Fibroblast of skin of left biceps (primary cell): ENCODE measurements around the gene SLC25A13.

Experiments
- DNase-seq, 2 experiments: peaks; one replicate each; pipeline ENCODE4 v3.0.0-alpha.2; 2013; ENCODE audit warnings: low read depth in 2 of 2

The SLC25A13 gene

DNA sequence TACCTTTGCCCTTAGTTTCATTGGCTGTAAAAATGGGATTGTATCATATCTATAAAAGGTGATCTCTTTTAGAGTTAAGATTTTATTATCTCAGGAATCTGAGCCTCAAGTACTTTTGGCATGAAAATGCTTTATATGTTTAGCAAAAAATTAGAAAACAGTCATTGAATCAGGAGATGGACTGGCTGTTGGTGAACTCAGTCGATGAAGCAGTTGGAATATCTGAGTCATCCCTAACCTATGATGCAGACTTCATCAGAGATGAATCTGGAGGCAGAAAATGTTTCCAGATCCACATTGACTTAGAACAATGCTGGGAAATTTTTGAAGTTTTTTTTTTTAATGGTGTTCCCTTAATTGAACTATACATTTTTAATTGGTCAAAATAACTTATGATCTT lies 228.5 kb downstream of the SLC25A13 start:
- peak; percentile 58 to 61 for DNase-seq

GRCh38 chr7:96090756-96091155 lies 231.1 kb downstream of the SLC25A13 start:
- DNase-seq: no peak

GRCh38 chr7:96089511-96089910 lies 232.4 kb downstream of the SLC25A13 start:
- DNase-seq: no peak

- DNase-seq: no peak
These were observed 233.3 kb downstream of the SLC25A13 start for GRCh38 chr7:96088579-96088978.

- DNase-seq: no peak
These were observed 235.9 kb downstream of the SLC25A13 start for GRCh38 chr7:96085953-96086352.

DNA sequence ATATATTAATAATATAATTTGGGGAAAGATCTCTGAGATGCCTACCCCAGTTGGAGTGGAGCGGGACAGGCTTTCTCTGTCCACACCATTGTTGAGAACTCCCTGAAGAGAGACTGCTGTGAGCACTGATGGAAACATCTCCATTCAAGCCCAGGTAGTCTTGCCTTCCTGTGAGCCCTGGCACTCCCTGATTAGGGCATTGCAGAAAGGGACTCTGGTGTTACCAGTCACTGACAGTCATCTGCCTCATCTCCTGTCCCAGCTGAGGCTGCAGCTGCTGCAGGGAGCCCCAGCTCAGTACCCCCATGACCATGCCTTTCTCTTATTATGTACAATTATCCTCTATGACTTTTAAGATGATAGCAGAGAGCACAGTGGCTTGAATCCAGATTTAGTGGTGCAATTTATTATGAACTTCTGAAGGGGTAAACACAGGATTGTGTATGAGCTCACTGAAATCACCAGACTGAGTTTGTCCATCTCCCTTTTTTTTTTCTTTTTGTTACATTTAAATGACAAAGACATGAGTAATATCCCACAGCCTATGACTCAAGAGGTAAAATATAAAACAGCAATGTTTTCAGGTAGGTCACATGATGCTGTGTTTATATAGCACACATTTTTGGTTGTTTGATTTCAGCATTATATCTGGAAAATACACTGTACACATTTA lies 236.9 kb downstream of the SLC25A13 start:
- no peak for DNase-seq

DNA sequence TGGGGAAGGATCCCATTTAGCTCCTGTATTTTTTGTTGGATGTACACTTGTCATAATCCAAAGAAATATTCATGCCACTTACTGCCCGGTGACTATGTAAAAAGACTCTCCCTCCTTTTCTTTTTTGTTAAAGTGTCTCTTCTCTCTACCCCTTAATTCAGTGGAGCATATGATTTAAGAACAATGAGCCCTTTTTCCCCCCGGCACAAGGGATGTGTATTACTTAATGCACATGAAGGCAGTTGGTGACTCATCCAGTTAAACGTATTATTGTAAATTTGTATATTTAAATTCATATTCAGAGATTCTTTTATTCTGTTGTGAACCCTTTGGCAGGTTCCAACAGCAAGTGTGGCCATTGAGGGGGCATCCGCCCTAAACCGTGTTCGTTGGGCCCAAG lies 241.9 kb downstream of the SLC25A13 start:
- DNase-seq: no peak

- DNase-seq: no peak
These were observed 245.6 kb downstream of the SLC25A13 start for GRCh38 chr7:96076350-96076707.

DNA sequence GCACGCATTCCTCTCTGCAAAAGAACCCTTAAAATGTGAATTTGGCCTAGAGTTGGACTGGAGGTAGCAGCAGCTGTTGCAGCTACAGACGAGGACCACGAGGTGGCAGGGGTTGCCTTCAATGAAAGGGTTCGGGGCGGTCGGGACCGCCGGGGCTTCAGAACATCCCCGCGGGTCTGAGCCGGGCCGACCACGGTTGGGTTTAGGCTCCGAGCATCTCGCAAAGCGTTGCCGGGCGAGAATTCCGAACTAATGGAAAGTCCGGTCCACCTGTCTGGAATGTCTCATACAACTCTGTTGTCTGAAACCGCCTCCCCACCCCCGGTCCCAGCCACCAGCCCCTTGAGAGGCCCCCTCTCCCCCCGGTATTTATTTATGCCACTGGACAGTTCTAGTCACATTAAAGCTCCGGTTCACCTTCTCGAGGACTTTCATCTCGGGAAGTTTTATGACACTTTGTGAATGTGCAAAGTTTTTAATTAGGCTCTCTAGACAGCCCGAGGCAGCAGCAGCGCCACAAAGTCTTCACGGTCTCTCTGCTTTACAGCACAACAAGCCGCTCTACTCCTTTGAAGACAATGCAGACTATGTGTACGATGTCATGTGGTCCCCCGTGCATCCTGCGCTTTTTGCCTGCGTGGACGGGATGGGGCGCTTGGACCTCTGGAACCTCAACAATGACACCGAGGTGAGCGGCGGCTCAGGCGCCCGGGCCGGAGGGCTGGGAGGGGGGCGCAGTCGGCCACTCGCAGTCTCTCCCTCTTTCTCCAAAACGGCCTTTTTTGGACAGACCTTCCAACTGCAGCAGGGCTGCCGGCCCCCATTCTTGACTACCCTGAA lies 246.2 kb downstream of the SLC25A13 start:
- no peak for DNase-seq

GRCh38 chr7:96074871-96075270 lies 247.0 kb downstream of the SLC25A13 start:
- no peak for DNase-seq
